Right ventricle myocardium superior (tissue), 1 donor: ENCODE data around the gene SLC18B1. TPM values are rescaled to one million over a fixed set of nuclear protein-coding genes. Genes with fewer than 3 reads are reported as not detected.
"Not testable (repeated sequence)": the region's sequence is repeated elsewhere in the genome, so short reads cannot be mapped to it uniquely, and the experiment has no call there.

ENCODE experiments used
- ATAC-seq: fragments of 200-7000 bp; cut with Tn5 transposase; one replicate; pipeline ENCODE4 v1.9.1; 2020; ENCODE audit warnings: mild to moderate bottlenecking; ENCODE audit not compliant: poor library complexity
- DNase-seq: peaks from one replicate; pipeline ENCODE4 v3.0.0-alpha.2; 2020
- intact Hi-C: fragments of 100-400 bp; cut with DNase I; formaldehyde crosslinking; loops from one replicate; pipeline ENCODE4 v1.11.2; 2022
- total RNA-seq: library from RNA; stranded (reverse); fragmentation: NEBNext Ultra II Directional; extraction: Animal tissue kit (Norgen Biotek cat#: 25700); gene quantifications from one replicate; pipeline ENCODE4 v1.2.1, GENCODE V29; 2021
- donor health status: DM: no; HTN: yes; CAD: no; lungs with severe emphysema.

Gene SLC18B1
- total RNA-seq, 1 donor from 2014 or later, result 3.7 TPM

- intact Hi-C loops, result loop anchor here (10.0 kb wide), 1 partner anchor 296 kb away; the partner anchor contains the start of gene STX7
- ATAC-seq (no peak), DNase-seq (no peak)
These were observed 12.8 kb upstream of the SLC18B1 start for GRCh38 chr6:132811276-132811675.

DNA sequence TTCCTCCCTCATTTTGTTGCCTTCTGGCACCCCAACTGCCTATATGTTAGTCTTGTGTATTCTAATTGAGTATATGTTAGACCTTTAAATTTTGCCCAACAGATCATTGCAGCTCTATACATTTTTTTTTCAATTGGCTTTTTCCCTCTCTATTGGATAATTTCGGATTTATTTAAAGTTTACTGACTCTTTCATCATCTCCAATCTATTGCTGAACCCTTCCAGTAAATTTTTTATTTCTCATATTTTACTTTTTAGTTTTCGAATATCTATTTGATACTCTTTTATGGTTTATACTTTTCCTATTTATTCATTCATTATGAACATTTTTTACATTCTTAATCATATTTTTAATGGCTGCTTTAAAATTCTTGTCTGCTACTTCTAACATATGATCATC, 7.1 kb upstream of the SLC18B1 start:
- DNase-seq (no peak), ATAC-seq (no peak)
- intact Hi-C loops, result no loop called here

DNA sequence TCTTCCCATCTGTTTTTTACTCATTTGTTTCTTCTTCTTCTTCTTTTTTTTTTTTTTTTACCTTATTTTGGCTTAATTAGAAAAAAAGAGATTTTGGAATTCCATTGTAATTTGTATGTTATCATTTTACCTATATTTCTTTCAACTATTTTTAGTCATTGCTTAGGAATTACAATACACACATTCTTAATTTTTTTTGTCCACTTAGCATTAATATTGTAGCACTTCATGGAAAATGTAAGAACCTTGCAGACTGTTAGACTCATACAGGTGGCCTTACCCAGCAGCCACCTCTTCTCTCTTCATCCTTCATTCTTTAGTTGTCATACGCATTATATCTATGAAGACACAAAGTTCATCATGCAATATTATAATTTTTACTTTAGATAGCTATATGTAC, 5.8 kb upstream of the SLC18B1 start:
- no peak for ATAC-seq
- intact Hi-C loops, result no loop called here
- DNase-seq, result no peak

DNA sequence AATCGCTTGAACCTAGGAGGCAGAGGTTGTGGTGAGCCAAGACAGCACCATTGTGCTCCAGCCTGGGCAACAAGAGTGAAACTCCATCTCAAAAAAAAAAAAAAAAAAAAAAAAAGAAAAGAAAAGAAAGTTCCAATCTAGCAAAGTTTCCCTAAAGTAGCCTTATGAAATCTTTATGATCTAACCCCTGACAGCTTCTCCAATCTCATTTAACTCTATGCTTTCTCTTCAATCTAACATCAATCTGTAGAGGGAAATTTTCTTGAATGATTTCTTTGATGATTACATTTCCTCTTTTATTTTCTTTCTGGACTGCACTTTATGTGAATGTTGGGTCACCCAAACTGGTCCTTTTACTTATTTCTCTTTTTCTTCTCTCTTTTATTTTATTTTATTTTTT, 2.2 kb upstream of the SLC18B1 start:
- intact Hi-C loops, result no loop called here
- DNase-seq (no peak), ATAC-seq (no peak)

DNA sequence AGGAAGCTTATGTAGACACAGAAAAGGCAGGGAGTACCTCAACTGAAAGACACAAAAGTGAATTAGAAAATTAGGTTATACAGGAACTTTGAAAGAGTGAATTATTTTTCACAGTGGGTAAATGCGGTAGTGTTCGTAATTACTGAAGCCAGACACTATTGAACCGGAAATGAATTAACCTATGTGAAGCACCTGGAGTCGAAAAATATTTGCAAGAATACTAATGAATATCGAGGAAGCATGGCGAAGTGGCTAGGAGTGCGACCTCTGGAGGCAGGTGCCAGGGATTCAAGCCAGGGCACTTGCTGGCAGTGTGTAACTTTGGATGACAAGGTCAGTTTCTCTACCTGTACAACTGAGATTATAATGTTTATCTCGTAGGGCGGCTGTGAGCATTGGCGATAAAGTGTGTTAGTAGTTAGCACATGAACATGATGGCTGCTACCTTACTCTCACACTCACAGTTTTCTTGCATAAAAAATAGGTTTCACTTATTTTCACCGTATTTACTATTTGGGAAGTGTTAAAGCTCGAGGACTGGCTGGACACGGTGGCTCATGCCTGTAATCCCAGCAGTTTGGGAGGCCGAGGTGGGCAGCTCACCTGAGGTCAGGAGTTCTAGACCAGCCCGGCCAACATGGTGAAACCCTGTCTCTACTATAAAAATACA, 567 bp upstream of the SLC18B1 start:
- DNase-seq, result peak; percentile 80
- intact Hi-C loops, result no loop called here
- peak; percentile 93 for ATAC-seq

- DNase-seq (no peak), ATAC-seq (no peak)
- intact Hi-C loops, result no loop called here
These were observed 3.0 kb downstream of the SLC18B1 start for GRCh38 chr6:132795461-132795860.

DNA sequence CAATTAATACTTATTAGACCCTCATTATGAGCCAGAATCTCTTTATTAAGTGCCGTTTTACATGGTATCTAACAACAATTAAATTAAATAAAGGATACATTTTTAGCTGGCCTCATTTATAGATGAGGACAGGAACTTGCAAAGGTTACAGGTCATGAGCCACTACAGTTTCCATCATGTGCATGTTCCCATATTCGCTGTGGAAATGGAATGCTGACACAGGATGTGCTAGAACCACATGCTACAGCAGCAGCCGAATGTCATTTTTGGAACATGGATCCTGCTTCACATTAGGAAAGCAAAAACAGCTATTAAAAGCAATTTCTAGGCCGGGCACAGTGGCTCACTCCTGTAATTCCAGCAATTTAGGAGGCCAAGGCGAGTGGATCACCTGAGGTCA, 5.9 kb downstream of the SLC18B1 start:
- DNase-seq, result no peak
- intact Hi-C loops, result no loop called here
- ATAC-seq, result no peak

DNA sequence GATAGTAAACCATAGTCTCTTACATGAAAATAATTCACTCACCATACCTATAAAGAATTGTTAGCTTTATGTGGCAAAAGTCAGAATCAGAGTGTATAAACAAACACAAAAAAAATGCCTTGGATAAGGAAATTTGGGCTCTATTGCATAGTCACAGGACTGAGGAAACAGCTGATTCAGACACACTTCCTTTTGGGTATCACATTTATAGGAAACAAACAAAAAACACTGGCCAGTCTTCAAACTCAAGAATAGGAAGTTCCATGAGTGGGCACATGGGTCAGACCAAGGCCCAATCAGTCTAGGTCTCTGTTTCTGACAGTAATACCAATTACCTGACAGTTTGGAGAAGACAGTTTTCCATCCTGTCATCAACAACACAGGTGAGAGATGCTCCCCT, 8.0 kb downstream of the SLC18B1 start:
- ATAC-seq (no peak), DNase-seq (no peak)
- intact Hi-C loops, result no loop called here

GRCh38 chr6:132789396-132789776, 9.1 kb downstream of the SLC18B1 start:
- intact Hi-C loops, result no loop called here
- DNase-seq (no peak), ATAC-seq (no peak)

DNA sequence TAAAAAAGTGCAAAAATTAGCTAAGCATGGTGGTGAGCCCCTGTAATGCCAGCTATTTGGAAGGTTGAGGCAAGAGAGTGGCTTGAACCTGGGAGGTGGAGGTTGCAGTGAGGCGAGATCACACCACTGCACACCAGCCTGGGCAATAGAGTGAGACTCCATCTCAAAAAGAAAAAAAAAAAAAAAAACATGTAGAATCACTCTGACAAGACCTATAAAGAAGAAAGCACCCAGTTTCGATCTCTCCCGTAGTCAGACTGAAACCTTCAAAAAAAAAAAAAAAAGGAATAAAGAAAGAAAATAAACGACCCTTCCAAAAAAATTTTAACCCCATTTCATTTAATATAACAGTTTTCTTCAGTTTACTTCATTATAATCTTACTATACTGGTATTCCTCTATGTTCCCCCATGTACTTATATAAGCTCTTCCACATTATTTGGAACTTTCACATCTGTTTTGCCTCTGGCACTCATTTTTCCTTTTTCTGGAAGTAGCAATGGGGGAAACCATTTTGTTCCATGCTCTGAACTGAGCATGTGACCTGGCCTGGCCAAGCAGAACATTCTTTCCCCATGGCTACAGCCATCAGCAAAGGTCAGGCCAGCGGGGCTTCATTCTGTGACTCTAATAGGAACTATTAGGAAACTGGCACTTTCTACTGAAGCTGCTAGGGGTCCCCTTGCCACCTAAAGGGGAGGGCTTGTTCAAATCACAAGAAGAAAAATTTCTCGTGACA, 9.6 kb downstream of the SLC18B1 start:
- intact Hi-C loops, result no loop called here
- ATAC-seq (no peak), DNase-seq (no peak)

- intact Hi-C loops, result no loop called here
- ATAC-seq (no peak), DNase-seq (no peak)
These were observed 12.5 kb downstream of the SLC18B1 start for GRCh38 chr6:132785936-132786335.

GRCh38 chr6:132780770-132781371, 17.6 kb downstream of the SLC18B1 start:
- no peak for ATAC-seq

DNA sequence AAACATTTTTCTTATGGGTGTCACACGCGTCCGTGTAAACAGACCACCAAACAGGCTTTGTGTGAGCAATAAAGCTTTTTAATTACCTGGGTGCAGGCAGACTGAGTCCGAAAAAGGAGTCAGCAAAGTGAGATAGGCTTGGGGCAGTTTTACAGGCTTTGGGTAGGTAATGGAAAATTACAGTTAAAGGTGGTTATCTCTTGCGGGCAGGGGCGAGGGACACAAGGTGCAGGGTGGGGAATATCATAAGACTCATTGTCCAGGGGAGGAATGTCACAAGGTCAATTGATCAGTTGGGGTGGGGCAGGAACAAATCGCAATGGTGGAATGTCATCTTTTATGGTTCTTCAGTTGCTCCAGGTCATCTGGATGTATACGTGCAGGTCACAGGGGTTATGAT, 20.6 kb downstream of the SLC18B1 start:
- ATAC-seq, intact Hi-C loops, DNase-seq: not testable (repeated sequence)

More at GRCh38 chr6:132780770-132781371, 17.6 kb downstream of the SLC18B1 start:
- DNase-seq, result no peak
- intact Hi-C loops, result no loop called here

DNA sequence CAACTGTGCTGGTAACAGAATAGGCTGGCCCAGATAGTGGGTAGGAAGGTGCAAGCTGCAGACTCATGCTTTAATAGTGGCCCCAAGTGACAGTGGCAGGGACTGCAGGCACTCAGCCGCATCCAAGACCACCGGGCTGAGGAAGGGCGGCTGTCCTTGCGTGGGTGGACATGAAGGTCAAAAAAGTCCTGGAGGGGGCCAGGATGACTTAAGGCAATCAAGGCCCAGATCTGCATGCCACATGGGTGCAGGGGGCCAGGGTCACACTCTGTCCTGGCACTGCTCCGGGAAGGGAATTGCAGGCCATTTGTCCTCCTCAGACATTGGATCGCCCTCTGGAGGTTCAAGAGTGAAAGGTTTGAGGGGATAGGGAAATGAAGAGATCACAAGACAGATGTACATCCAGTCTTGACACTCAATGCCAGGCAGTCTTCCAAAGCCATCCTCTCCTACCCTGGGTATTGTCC, 30.4 kb downstream of the SLC18B1 start:
- intact Hi-C loops, result no loop called here
- ATAC-seq (peak; percentile 87), DNase-seq (peak; percentile 48)

DNA sequence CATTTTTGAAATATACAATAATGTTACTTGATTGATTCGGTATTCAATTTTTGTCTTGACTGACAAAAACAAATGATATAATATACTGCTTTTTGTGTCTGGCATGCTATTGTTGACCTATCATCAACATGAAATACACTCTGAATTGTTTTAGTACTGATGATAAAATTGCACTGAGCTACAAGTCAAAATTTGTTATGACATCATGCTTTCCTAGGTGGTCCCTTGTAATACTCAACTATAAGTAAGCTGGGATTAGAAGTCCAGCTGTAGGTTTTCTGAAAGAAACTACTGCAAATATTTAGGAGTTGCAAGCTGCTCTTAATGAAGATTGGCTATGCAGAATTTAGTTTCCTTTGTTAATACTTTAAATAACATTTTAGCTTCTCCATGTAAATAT, 32.9 kb downstream of the SLC18B1 start:
- ATAC-seq (no peak), DNase-seq (no peak)
- intact Hi-C loops, result no loop called here

DNA sequence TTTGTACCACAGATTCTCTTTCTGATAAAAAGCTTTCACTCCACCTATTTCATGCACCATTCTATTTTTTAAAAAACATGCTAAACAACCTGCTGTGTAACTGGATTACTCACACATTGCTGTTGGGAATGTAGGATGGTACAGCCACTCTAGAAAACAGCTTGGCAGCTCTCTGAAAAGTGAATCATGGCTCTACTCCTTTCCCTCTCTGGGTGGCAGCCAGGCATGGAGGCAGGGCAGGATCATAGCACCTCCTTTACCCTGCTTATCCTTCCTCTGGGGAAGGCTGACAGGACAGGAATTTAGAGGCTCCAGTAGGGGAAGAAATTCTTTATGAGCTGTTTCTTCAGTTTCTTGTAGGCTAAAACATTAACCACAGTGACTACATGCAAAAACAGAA, 34.1 kb downstream of the SLC18B1 start:
- ATAC-seq (peak; percentile 64), DNase-seq (no peak)
- intact Hi-C loops, result no loop called here

- ATAC-seq (peak; percentile 60), DNase-seq (no peak)
- intact Hi-C loops, result no loop called here
These were observed 35.2 kb downstream of the SLC18B1 start for GRCh38 chr6:132763269-132763668.

- DNase-seq (no peak), ATAC-seq (no peak)
- intact Hi-C loops, result no loop called here
These were observed 38.2 kb downstream of the SLC18B1 start for GRCh38 chr6:132760256-132760655.

- intact Hi-C loops, result no loop called here
- ATAC-seq, result no peak
- no peak for DNase-seq
These were observed 39.7 kb downstream of the SLC18B1 start for GRCh38 chr6:132758689-132759088.

DNA sequence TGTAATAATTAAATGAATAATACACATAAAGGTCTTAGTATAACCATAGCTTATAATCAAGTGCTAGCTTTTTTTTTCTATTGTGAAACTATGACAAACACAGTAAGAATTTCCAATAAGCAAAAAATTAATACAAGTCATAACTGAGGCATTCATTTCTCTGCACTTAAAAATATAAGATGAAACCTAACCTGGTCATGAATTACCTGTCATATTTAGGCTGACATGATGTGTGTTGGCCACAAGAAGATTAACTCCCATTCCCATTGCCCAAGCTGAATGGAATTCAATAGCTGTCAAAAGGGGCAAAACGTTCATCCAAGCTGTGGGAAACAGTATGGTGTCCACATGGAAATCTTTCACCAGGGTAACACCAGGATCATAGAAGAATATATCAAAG, 46.2 kb downstream of the SLC18B1 start:
- intact Hi-C loops, result no loop called here
- DNase-seq, result no peak
- ATAC-seq, result no peak
